K562 (cell line): ENCODE results near the gene IDI2. TPM values are rescaled to one million over a fixed set of nuclear protein-coding genes. Genes with fewer than 3 reads are reported as not detected.

ENCODE experiments used
- ATAC-seq: fragments of 200-7000 bp; cut with Tn5 transposase; 3 replicates; pipeline ENCODE4 v1.9.1; 2020; ENCODE audit warnings: moderate library complexity
- BruUV-seq: library from RNA; stranded (reverse); fragments of 400-500 nt; replicated peaks from 2 replicates; lab custom pipeline; 2021; lab: Mats Ljungman, UMichigan
- CTCF ChIA-PET: fragments of 300-600 bp; formaldehyde crosslinking; extraction: SDS; loops from one replicate; lab custom pipeline; 2021; ENCODE audit warnings: low intra/inter-chr PET ratio; lab: Yijun Ruan, JAX
- POLR2A ChIA-PET: fragments of 300-600, 350-650 bp; sonication (Branson Sonifier 250); formaldehyde crosslinking; extraction: SDS; loops from one replicate; lab custom pipeline; 2021; ENCODE audit warnings: antibody characterized with exemption, inconsistent platforms; lab: Yijun Ruan, JAX
- DNase-seq, 4 experiments: peaks; one replicate each; pipeline versions ENCODE4 v3.0.0 to v3.0.0-alpha.2; 2011 to 2018; ENCODE audit warnings: low spot score in 3 of 4, mixed read lengths in 3 of 4; ENCODE audit errors: extremely low read depth in 1 of 4
- FAIRE-seq: peaks from 2 replicates; lab custom pipeline; 2011; peaks lifted over from hg19 to GRCh38; lab: Jason Lieb, UNC
- H2AFZ ChIP-seq: 2 replicates; pipeline ENCODE4 v1.6.0; 2011; ENCODE audit warnings: low read depth, low read length, control low read depth, inconsistent platforms
- H3K27ac ChIP-seq: fragments of 200-600 bp; 3 replicates; pipeline ENCODE4 v1.8.0; 2011; ENCODE audit warnings: low read depth, mild to moderate bottlenecking, control low read depth, inconsistent platforms, low read length, moderate library complexity, mixed read lengths; ENCODE audit errors: extremely low read depth
- H3K27me3 ChIP-seq, 2 experiments: fragments of 300-600 bp in 1 of 2; 2 replicates in 1 of 2; 3 replicates in 1 of 2; pipeline versions ENCODE4 v1.6.0 to v1.8.0; 2011; ENCODE audit warnings: inconsistent platforms in 2 of 2, low read length in 2 of 2, mild to moderate bottlenecking in 1 of 2, mixed read lengths in 1 of 2, moderate library complexity in 1 of 2; ENCODE audit not compliant: control insufficient read depth in 2 of 2, insufficient read depth in 2 of 2
- H3K36me3 ChIP-seq: fragments of 300-600 bp; 3 replicates; pipeline ENCODE4 v1.8.0; 2011; ENCODE audit warnings: mild to moderate bottlenecking, low read length, inconsistent platforms; ENCODE audit not compliant: control insufficient read depth, insufficient read depth
- H3K4me1 ChIP-seq, 2 experiments: fragments of 200-600 bp in 1 of 2; replicated peaks in 1 of 2; 2 replicates in 1 of 2; 3 replicates in 1 of 2; pipeline versions ENCODE4 v1.5.1 to v1.8.0; 2011; ENCODE audit warnings: inconsistent platforms in 2 of 2, low read length in 2 of 2, mild to moderate bottlenecking in 1 of 2, mixed read lengths in 1 of 2, moderate library complexity in 1 of 2; ENCODE audit not compliant: control insufficient read depth in 2 of 2, insufficient read depth in 2 of 2
- H3K4me2 ChIP-seq: 2 replicates; pipeline ENCODE4 v1.6.1; 2011; ENCODE audit warnings: low read length, control low read depth, inconsistent platforms, mixed read lengths; ENCODE audit not compliant: insufficient read depth
- H3K4me3 ChIP-seq: fragments of 200-600 bp; sonication (generic), shearing (Covaris generic); 2 replicates; pipeline ENCODE4 v1.5.1; 2016; ENCODE audit warnings: control low read depth, inconsistent platforms
- H3K79me2 ChIP-seq: fragments of 200-600 bp; 3 replicates; pipeline ENCODE4 v1.8.0; 2011; ENCODE audit warnings: low read length, inconsistent platforms; ENCODE audit not compliant: control insufficient read depth, insufficient read depth
- H3K9ac ChIP-seq, 2 experiments: 2 replicates each; pipeline versions ENCODE4 v1.6.0 to v1.6.1; 2011; ENCODE audit warnings: low read depth in 2 of 2, low read length in 2 of 2, control low read depth in 1 of 2, inconsistent platforms in 1 of 2, mild to moderate bottlenecking in 1 of 2, mixed read lengths in 1 of 2; ENCODE audit not compliant: insufficient read depth in 1 of 2
- H3K9me1 ChIP-seq: one replicate; pipeline ENCODE4 v1.6.0; 2011; ENCODE audit warnings: inconsistent platforms, mild to moderate bottlenecking, low read length, moderate library complexity; ENCODE audit not compliant: control insufficient read depth, insufficient read depth
- H3K9me3 ChIP-seq: replicated peaks from 2 replicates; pipeline ENCODE4 v1.5.1; 2011; ENCODE audit warnings: low read depth, low read length, inconsistent platforms; ENCODE audit not compliant: control insufficient read depth, insufficient read depth
- H4K20me1 ChIP-seq: replicated peaks from 2 replicates; pipeline ENCODE4 v1.6.1; 2011; ENCODE audit warnings: low read length, inconsistent platforms, mixed read lengths; ENCODE audit not compliant: control insufficient read depth, insufficient read depth
- BHLHE40 ChIP-seq: IDR thresholded peaks from 2 replicates; pipeline ENCODE4 v1.6.1; 2011; ENCODE audit warnings: low read length, improper control_type of control experiment
- BRD4 ChIP-seq: fragments of 200-600 bp; sonication (generic); IDR thresholded peaks from 2 replicates; pipeline ENCODE4 v1.6.1; 2017; ENCODE audit warnings: inconsistent platforms
- FOXA1 ChIP-seq: fragments of 450-650 bp; IDR thresholded peaks from 2 replicates; pipeline ENCODE4 v1.6.1; 2016; ENCODE audit warnings: mild to moderate bottlenecking, borderline replicate concordance
- HNRNPH1 ChIP-seq: fragments of 200-400 bp; formaldehyde crosslinking; optimal IDR thresholded peaks from 2 replicates; pipeline ENCODE3; 2017; ENCODE audit warnings: low read depth, mild to moderate bottlenecking, low read length, moderate library complexity
- KHSRP ChIP-seq: fragments of 450-650 bp; IDR thresholded peaks from 2 replicates; pipeline ENCODE4 v1.6.1; 2017
- NEUROD1 ChIP-seq: fragments of 150-350 bp; IDR thresholded peaks from 2 replicates; pipeline ENCODE4 v1.6.1; 2014; ENCODE audit warnings: borderline replicate concordance, low read length, low read depth; ENCODE audit not compliant: partially characterized antibody
- NFIC ChIP-seq: fragments of 450-650 bp; IDR thresholded peaks from 2 replicates; pipeline ENCODE4 v1.6.1; 2017; ENCODE audit warnings: mild to moderate bottlenecking, inconsistent platforms
- PML ChIP-seq: IDR thresholded peaks from 2 replicates; pipeline ENCODE4 v1.6.1; 2012; ENCODE audit warnings: low read length, inconsistent platforms
- POLR2AphosphoS2 ChIP-seq: IDR thresholded peaks from 2 replicates; pipeline ENCODE4 v1.6.1; 2012; ENCODE audit warnings: low read length, improper control_type of control experiment
- POLR3G ChIP-seq: IDR thresholded peaks from 2 replicates; pipeline ENCODE4 v1.6.1; 2011; ENCODE audit not compliant: insufficient read length, insufficient replicate concordance; ENCODE audit errors: extremely low read depth
- PTBP1 ChIP-seq: fragments of 200-400 bp; formaldehyde crosslinking; IDR thresholded peaks from 2 replicates; pipeline ENCODE4 v1.6.1; 2017; ENCODE audit warnings: low read depth, low read length
- RBBP5 ChIP-seq: fragments of 200-600 bp; sonication (generic); IDR thresholded peaks from 2 replicates; pipeline ENCODE4 v1.6.1; 2012; ENCODE audit warnings: borderline replicate concordance, mild to moderate bottlenecking, low read length, control low read depth, inconsistent platforms; ENCODE audit not compliant: insufficient read depth, poor library complexity, severe bottlenecking
- SAP30 ChIP-seq: fragments of 200-600 bp; sonication (generic); IDR thresholded peaks from 2 replicates; pipeline ENCODE4 v1.6.1; 2012; ENCODE audit warnings: borderline replicate concordance, low read depth, mild to moderate bottlenecking, moderate library complexity, low read length, control low read depth, inconsistent platforms; ENCODE audit not compliant: insufficient read depth, poor library complexity, severe bottlenecking
- SMAD1 ChIP-seq: fragments of 150-350 bp; IDR thresholded peaks from 2 replicates; pipeline ENCODE4 v1.6.1; 2014; ENCODE audit warnings: low read length, low read depth; ENCODE audit not compliant: partially characterized antibody
- TCF7L2 ChIP-seq: fragments of 150-350 bp; IDR thresholded peaks from 2 replicates; pipeline ENCODE4 v1.6.1; 2016; ENCODE audit warnings: low read depth, mild to moderate bottlenecking, low read length, moderate library complexity
- XRCC3 ChIP-seq: fragments of 450-650 bp; IDR thresholded peaks from 2 replicates; pipeline ENCODE4 v1.6.1; 2017; ENCODE audit warnings: mild to moderate bottlenecking, moderate library complexity
- ZNF274 ChIP-seq: IDR thresholded peaks from 2 replicates; pipeline ENCODE4 v1.6.1; 2011; ENCODE audit warnings: low read depth, mild to moderate bottlenecking, low read length, moderate library complexity, borderline replicate concordance
- ZNF696 ChIP-seq: fragments of 250-450 bp; sonication (Bioruptor Pico); conservative IDR thresholded peaks from 2 replicates; pipeline ENCODE4 v1.4.0; 2020; ENCODE audit warnings: mild to moderate bottlenecking, moderate library complexity
- WGBS: fragments of 100-300 bp; shearing (Covaris generic); methylation state at CpG from one replicate; pipeline ENCODE4 v1.1.6; 2016; ENCODE audit warnings: low coverage, mixed read lengths; ENCODE audit not compliant: insufficient coverage; ENCODE audit errors: missing lambda C conversion rate; 5-methylcytosine and 5-hydroxymethylcytosine counted together
- in situ Hi-C: fragments of 300-500 bp; cut with MboI; formaldehyde crosslinking; loops from 4 replicates; pipeline ENCODE4 v1.15.0; 2018; ENCODE audit warnings: inconsistent platforms, mixed read lengths
- intact Hi-C: fragments of 100-400 bp; cut with micrococcal nuclease; formaldehyde crosslinking; loops from 2 replicates; pipeline ENCODE4 v1.14.2; 2022
- polyA plus RNA-seq, 8 experiments: library from polyadenylated mRNA; depleted of rRNA in 4 of 8; stranded (reverse) in 5 of 8; unstranded in 3 of 8; fragments of >200 nt; fragmentation: Nextera tagmentation in 2 of 8; fragmentation: Illumina TruSeq in 1 of 8; extraction: Ambion mirVana in 2 of 8; extraction: Trizol in 1 of 8; gene quantifications; 2 replicates each; pipeline versions ENCODE4 v1.2.1 to v1.2.3, GENCODE V29; 2011 to 2014; ENCODE audit warnings: inconsistent platforms in 1 of 8, missing spikeins in 1 of 8
- total RNA-seq, 7 experiments: library from RNA; depleted of rRNA in 6 of 7; stranded (reverse); fragments of >200 nt in 6 of 7; fragmentation: Illumina TruSeq in 2 of 7; extraction: Trizol in 2 of 7; gene quantifications; 2 replicates each; pipeline versions ENCODE4 v1.2.1 to v1.2.3, GENCODE V29; 2011 to 2021; ENCODE audit warnings: low replicate concordance in 1 of 7
- TF ChIP-seq, protein P1 (sequence below): conservative IDR thresholded peaks from 2 replicates; pipeline ENCODE4 v1.6.1; 2011; ENCODE audit warnings: low read depth, mild to moderate bottlenecking, low read length; ENCODE audit not compliant: control insufficient read depth
- TF ChIP-seq, protein P2 (sequence below): fragments of 450-650 bp; formaldehyde crosslinking; IDR thresholded peaks from 2 replicates; pipeline ENCODE4 v1.4.0; 2022; ENCODE audit warnings: missing genetic modification characterization

Gene IDI2
- total and polyA plus RNA-seq, 9 of the 15 experiments (the other 6 are each of a cell fraction or from before 2014, with no cell fraction given) = not detected

DNA sequence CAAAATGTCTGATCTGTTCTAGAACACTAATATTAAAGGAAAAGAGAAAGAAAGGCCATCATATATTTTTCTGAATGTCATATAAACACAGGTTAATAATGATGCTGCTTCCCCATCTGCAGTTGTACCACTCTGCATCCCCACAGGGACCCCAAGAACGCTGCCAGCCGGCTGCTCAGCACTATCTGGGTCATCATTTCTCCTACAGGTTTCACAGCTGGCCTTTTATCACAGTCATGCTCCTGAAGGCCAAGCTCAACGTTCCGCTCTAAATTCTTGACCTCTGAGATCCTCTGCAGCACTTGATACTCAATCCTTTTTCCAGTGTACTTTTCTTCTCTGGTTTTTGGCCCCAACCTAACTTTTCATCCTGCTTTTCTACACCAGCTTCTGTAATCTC is 18.5 kb upstream of the IDI2 start:
- peaks cover 49% of the 10 kb centered on the region for H3K79me2 ChIP-seq
- H3K36me3 ChIP-seq = peaks cover 79% of the 10 kb centered on the region
- no peak for ATAC-seq
- in situ Hi-C loops = no loop called here
- no peak overlapping the region for H3K4me3 ChIP-seq
- FAIRE-seq = no peak
- POLR2A ChIA-PET = interaction anchor here (0.5 to 2.5 kb wide), 4 partner anchors 8 to 24 kb away, joined by 3 to 12 read pairs (median 3); no protein-coding TSS in a partner anchor
- 56% methylated on average over 4 of the region's 4 CpGs for WGBS
- H2AFZ ChIP-seq = no peak overlapping the region
- intact Hi-C loops = no loop called here
- no peak overlapping the region for H3K9ac ChIP-seq
- BruUV-seq = no TSS peak
- H3K4me1 ChIP-seq = peaks cover 19 to 22% of the 10 kb centered on the region in 2 experiments
- H3K27me3 ChIP-seq = no peaks in the 10 kb centered on the region
- H3K27ac ChIP-seq = no peak overlapping the region
- no peaks in the 10 kb centered on the region for H3K9me3 ChIP-seq
- peaks cover 13% of the 10 kb centered on the region for H3K9me1 ChIP-seq
- DNase-seq = no peak
- H3K4me2 ChIP-seq = no peak overlapping the region
- CTCF ChIA-PET = no interaction called here
- H4K20me1 ChIP-seq = peaks cover 35% of the 10 kb centered on the region
- TF ChIP-seq POLR3G (no peak), RBBP5 (no peak), ZNF696 (no peak), NFIC (no peak), SAP30 (no peak), PML (no peak), FOXA1 (no peak), HNRNPH1 (no peak), ZNF274 (no peak), TCF7L2 (no peak), PTBP1 (no peak), BRD4 (no peak), POLR2AphosphoS2 (no peak), NEUROD1 (no peak), SMAD1 (no peak), XRCC3 (no peak), KHSRP (no peak), BHLHE40 (no peak)
- TF ChIP-seq, protein P1, sequence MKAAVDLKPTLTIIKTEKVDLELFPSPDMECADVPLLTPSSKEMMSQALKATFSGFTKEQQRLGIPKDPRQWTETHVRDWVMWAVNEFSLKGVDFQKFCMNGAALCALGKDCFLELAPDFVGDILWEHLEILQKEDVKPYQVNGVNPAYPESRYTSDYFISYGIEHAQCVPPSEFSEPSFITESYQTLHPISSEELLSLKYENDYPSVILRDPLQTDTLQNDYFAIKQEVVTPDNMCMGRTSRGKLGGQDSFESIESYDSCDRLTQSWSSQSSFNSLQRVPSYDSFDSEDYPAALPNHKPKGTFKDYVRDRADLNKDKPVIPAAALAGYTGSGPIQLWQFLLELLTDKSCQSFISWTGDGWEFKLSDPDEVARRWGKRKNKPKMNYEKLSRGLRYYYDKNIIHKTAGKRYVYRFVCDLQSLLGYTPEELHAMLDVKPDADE = no peak
- TF ChIP-seq, protein P2, sequence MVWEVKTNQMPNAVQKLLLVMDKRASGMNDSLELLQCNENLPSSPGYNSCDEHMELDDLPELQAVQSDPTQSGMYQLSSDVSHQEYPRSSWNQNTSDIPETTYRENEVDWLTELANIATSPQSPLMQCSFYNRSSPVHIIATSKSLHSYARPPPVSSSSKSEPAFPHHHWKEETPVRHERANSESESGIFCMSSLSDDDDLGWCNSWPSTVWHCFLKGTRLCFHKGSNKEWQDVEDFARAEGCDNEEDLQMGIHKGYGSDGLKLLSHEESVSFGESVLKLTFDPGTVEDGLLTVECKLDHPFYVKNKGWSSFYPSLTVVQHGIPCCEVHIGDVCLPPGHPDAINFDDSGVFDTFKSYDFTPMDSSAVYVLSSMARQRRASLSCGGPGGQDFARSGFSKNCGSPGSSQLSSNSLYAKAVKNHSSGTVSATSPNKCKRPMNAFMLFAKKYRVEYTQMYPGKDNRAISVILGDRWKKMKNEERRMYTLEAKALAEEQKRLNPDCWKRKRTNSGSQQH (CRISPR knock-in tag) = no peak
